ENCODE data around the gene RPL38. TPM values are rescaled to one million over a fixed set of nuclear protein-coding genes. Genes with fewer than 3 reads are reported as not detected.
A peak's percentile ranks its signal among the peaks of the same experiment; 100 is the strongest.

RPL38 gene
- total and polyA plus RNA-seq, 2 experiments from 2014 or later = 115 to 999 TPM

GRCh38 chr17:74202938-74203337 lies 540 bp upstream of the RPL38 start:
- no peak for TF ChIP-seq CTCF (IDR thresholded peaks at IDR 0.05; ENCODE audit: low read depth, low read length)
- no peaks in the 10 kb centered on the region for H3K27me3 ChIP-seq

GRCh38 chr17:74204474-74204873 lies 996 bp downstream of the RPL38 start:
- Histone ChIP-seq H3K9me3 (ENCODE audit: low read depth) (no peaks in the 10 kb centered on the region), H3K4me3 (peak overlapping the region; percentile 92), H3K27ac (peak overlapping the region; percentile 92), H3K36me3 (peaks cover 21% of the 10 kb centered on the region), H3K27me3 (no peaks in the 10 kb centered on the region), H3K4me1 (ENCODE audit: low read depth) (peaks cover 8% of the 10 kb centered on the region)
- no peak for DNase-seq (ENCODE audit: low read depth in 1 of 2, low spot score in 1 of 2)
- TF ChIP-seq CTCF (IDR thresholded peaks at IDR 0.05; ENCODE audit: low read depth, low read length) = no peak

More at GRCh38 chr17:74202938-74203337, 540 bp upstream of the RPL38 start:
- no peak overlapping the region for H3K4me3 ChIP-seq
- H3K9me3 ChIP-seq (ENCODE audit: low read depth) = no peaks in the 10 kb centered on the region
- DNase-seq (ENCODE audit: low read depth in 1 of 2, low spot score in 1 of 2) = no peak
- H3K4me1 ChIP-seq (ENCODE audit: low read depth) = peaks cover 8% of the 10 kb centered on the region
- peaks cover 14% of the 10 kb centered on the region for H3K36me3 ChIP-seq
- no peak overlapping the region for H3K27ac ChIP-seq

- no peaks in the 10 kb centered on the region for H3K9me3 ChIP-seq (ENCODE audit: low read depth)
- no peak for TF ChIP-seq CTCF (IDR thresholded peaks at IDR 0.05; ENCODE audit: low read depth, low read length)
- H3K36me3 ChIP-seq = peaks cover 24% of the 10 kb centered on the region
- no peak overlapping the region for H3K4me3 ChIP-seq
- no peak for DNase-seq (ENCODE audit: low read depth in 1 of 2, low spot score in 1 of 2)
- no peaks in the 10 kb centered on the region for H3K27me3 ChIP-seq
- H3K4me1 ChIP-seq (ENCODE audit: low read depth) = peaks cover 8% of the 10 kb centered on the region
- H3K27ac ChIP-seq = no peak overlapping the region
Observed at GRCh38 chr17:74205274-74205673, 1.8 kb downstream of the RPL38 start.

GRCh38 chr17:74206332-74206818 lies 2.9 kb downstream of the RPL38 start:
- peaks cover 24% of the 10 kb centered on the region for H3K36me3 ChIP-seq
- DNase-seq (ENCODE audit: low read depth in 1 of 2, low spot score in 1 of 2) = no peak
- peaks cover 16% of the 10 kb centered on the region for H3K4me1 ChIP-seq (ENCODE audit: low read depth)
- no peak overlapping the region for H3K27ac ChIP-seq
- TF ChIP-seq CTCF (IDR thresholded peaks at IDR 0.05; ENCODE audit: low read depth, low read length) = no peak
- no peak overlapping the region for H3K4me3 ChIP-seq
- no peaks in the 10 kb centered on the region for H3K27me3 ChIP-seq
- no peaks in the 10 kb centered on the region for H3K9me3 ChIP-seq (ENCODE audit: low read depth)

- Histone ChIP-seq H3K9me3 (ENCODE audit: low read depth) (no peaks in the 10 kb centered on the region), H3K4me1 (ENCODE audit: low read depth) (peaks cover 17% of the 10 kb centered on the region), H3K27ac (peak overlapping the region; percentile 26), H3K36me3 (peaks cover 17% of the 10 kb centered on the region), H3K4me3 (no peak overlapping the region), H3K27me3 (no peaks in the 10 kb centered on the region)
- peak; percentile 99 for TF ChIP-seq CTCF (IDR thresholded peaks at IDR 0.05; ENCODE audit: low read depth, low read length)
- DNase-seq (ENCODE audit: low read depth in 1 of 2, low spot score in 1 of 2) = peak; percentile 66 to 77
Observed at GRCh38 chr17:74210191-74211140, 7.0 kb downstream of the RPL38 start.
